SJCRH30 (cell line): ENCODE results near the gene DNAH17. TPM values are rescaled to one million over a fixed set of nuclear protein-coding genes. Genes with fewer than 3 reads are reported as not detected.
"Not testable (repeated sequence)": the region's sequence is repeated elsewhere in the genome, so short reads cannot be mapped to it uniquely, and the experiment has no call there.

Source experiments
- DNase-seq, 2 experiments: peaks; one replicate each; pipeline ENCODE4 v3.0.0-alpha.2; 2015 to 2020
- H3K27ac ChIP-seq: fragments of 250-450 bp; sonication (Bioruptor Pico); 2 replicates; pipeline ENCODE4 v1.5.1; 2020; ENCODE audit warnings: mild to moderate bottlenecking, moderate library complexity
- H3K27me3 ChIP-seq: fragments of 250-450 bp; sonication (Bioruptor Pico); 2 replicates; pipeline ENCODE4 v1.5.1; 2020; ENCODE audit warnings: mild to moderate bottlenecking, moderate library complexity
- H3K36me3 ChIP-seq: fragments of 250-450 bp; sonication (Bioruptor Pico); 2 replicates; pipeline ENCODE4 v1.5.1; 2020; ENCODE audit warnings: mild to moderate bottlenecking, moderate library complexity
- H3K4me1 ChIP-seq: fragments of 250-450 bp; sonication (Bioruptor Pico); 2 replicates; pipeline ENCODE4 v1.5.1; 2020; ENCODE audit warnings: mild to moderate bottlenecking, moderate library complexity
- H3K4me3 ChIP-seq: fragments of 250-450 bp; sonication (Bioruptor Pico); 2 replicates; pipeline ENCODE4 v1.5.1; 2020; ENCODE audit warnings: mild to moderate bottlenecking, moderate library complexity
- H3K9me3 ChIP-seq: fragments of 250-450 bp; sonication (Bioruptor Pico); replicated peaks from 2 replicates; pipeline ENCODE4 v1.5.1; 2020; ENCODE audit warnings: mild to moderate bottlenecking, moderate library complexity
- total RNA-seq: library from RNA; depleted of rRNA; stranded (reverse); fragments of >200 nt; shearing (Covaris generic); gene quantifications from 2 replicates; pipeline ENCODE4 v1.2.3, GENCODE V29; 2014

Gene DNAH17
- total RNA-seq, 1 experiment from 2014 or later, result 3.1 TPM

DNA sequence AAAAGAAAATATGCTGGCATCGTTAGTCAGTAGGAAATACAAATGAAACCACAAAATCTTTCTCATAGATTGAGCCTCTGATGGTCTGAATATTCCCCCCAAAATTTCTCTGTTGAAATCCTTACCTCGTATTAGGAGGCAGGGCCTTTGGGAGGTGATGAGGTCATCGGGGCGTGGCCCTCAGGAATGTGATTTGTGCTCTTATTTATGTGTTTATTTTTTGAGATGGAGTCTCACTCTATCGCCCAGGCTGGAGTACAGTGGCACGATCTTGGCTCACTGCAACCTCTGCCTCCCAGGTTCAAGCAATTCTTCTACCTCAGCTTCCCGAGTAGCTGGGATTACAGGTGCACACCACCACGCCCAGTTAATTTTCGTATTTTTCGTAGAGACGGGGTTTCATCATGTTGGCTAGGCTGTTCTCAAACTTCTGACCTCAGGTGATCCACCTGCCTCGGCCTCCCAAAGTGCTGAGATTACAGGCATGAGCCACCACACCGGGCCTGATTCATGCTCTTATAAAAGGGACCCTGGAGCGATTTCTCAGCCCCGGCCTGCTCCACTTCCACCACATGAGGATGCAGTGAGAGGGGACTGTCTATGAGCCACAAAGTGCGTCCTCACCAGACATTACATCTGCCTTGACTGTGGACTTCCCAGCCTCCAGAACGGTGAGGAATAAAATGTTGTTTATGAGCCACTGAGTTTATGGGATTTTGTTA is 53.1 kb downstream of the DNAH17 start:
- Histone ChIP-seq H3K36me3 (no peaks in the 10 kb centered on the region), H3K27ac (no peak overlapping the region), H3K9me3 (no peaks in the 10 kb centered on the region), H3K4me1 (peaks cover 11% of the 10 kb centered on the region), H3K4me3 (no peak overlapping the region), H3K27me3 (no peaks in the 10 kb centered on the region)
- DNase-seq, result no peak

DNA sequence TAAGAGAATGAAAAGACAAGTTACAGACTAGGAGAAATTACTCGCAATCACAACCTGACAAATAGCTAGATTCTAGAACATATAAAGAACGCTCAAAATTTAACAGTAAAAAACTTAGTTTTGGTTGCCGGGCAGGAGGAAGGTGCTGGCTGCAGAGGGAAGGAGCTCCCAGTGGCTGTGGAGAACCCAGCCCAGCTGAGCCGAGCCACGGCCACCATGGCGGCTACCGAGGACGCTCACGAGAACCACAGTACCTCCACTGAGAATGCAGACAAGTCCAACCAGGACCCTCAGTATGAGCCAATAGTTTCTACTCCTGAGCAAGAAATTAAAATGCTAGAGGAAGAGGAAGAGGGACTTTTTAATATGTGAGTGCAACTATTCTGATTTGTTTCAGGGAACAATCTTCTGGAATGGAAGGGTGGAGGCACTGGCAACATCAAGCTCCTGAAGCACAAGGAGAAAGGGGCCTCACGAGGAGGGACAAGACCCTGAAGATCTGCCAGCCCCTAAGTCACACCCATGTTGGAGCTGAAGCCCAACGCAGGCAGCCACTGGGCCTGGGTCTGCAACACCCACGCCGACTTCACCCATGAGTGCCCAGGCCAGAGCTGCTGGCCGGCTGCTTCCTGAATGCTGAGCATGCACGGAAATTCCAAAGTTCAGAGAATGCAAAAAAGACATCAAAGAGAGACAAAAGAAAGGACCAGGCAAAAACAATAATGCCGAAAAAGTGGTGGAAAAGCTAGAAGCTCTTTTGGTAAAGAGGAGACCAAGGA is 55.0 kb downstream of the DNAH17 start:
- no peak for DNase-seq

DNA sequence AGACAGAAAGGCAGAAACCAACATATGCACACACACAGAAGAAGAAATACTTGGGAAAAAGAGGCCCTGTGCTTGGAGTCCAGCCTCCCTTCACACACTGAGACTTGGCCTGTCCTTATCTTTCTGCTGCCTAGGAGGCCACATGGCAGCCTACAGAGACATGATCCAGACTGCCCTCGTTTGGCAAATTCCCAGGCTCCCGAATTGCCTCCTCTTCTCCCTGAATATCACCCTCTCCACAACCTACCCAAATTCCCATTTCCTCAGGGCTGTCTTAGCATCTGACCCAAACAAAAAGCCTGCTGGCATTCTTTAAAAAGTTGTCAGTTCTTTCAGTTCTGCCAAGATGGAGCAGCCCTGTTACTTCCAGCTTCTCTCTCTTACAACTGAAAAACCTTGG is 59.8 kb downstream of the DNAH17 start:
- H3K9me3 ChIP-seq, result no peaks in the 10 kb centered on the region
- no peak for DNase-seq
- no peak overlapping the region for H3K27ac ChIP-seq
- no peak overlapping the region for H3K4me3 ChIP-seq
- H3K27me3 ChIP-seq, result no peaks in the 10 kb centered on the region
- H3K4me1 ChIP-seq, result peaks cover 8% of the 10 kb centered on the region; the same call in 1 of the 2 replicates
- H3K36me3 ChIP-seq, result no peaks in the 10 kb centered on the region

More for the DNA sequence above, 55.0 kb downstream of the DNAH17 start:
- H3K27ac ChIP-seq, result no peak overlapping the region
- H3K9me3 ChIP-seq, result no peaks in the 10 kb centered on the region
- H3K4me3 ChIP-seq, result no peak overlapping the region
- H3K4me1 ChIP-seq, result no peaks in the 10 kb centered on the region
- no peaks in the 10 kb centered on the region for H3K27me3 ChIP-seq
- H3K36me3 ChIP-seq, result no peaks in the 10 kb centered on the region

- Histone ChIP-seq H3K9me3 (no peaks in the 10 kb centered on the region), H3K36me3 (no peaks in the 10 kb centered on the region), H3K4me1 (peaks cover 10% of the 10 kb centered on the region; the same call in 1 of the 2 replicates), H3K4me3 (no peak overlapping the region), H3K27ac (no peak overlapping the region), H3K27me3 (no peaks in the 10 kb centered on the region)
- DNase-seq, result no peak
Measured at GRCh38 chr17:78515480-78515879, 61.7 kb downstream of the DNAH17 start.

GRCh38 chr17:78514521-78514920 is 62.7 kb downstream of the DNAH17 start:
- H3K4me3 ChIP-seq, result no peak overlapping the region
- no peaks in the 10 kb centered on the region for H3K9me3 ChIP-seq
- H3K4me1 ChIP-seq, result peaks cover 10% of the 10 kb centered on the region; the same call in 1 of the 2 replicates
- no peaks in the 10 kb centered on the region for H3K36me3 ChIP-seq
- no peak for DNase-seq
- no peak overlapping the region for H3K27ac ChIP-seq
- H3K27me3 ChIP-seq, result no peaks in the 10 kb centered on the region

GRCh38 chr17:78512976-78513375 is 64.2 kb downstream of the DNAH17 start:
- Histone ChIP-seq H3K36me3 (no peaks in the 10 kb centered on the region), H3K4me1 (peaks cover 10% of the 10 kb centered on the region; the same call in 1 of the 2 replicates), H3K27ac (peak overlapping the region; percentile 2; the same call in 1 of the 2 replicates), H3K9me3 (no peaks in the 10 kb centered on the region), H3K4me3 (no peak overlapping the region), H3K27me3 (no peaks in the 10 kb centered on the region)
- peak; percentile 60 to 74 for DNase-seq

- no peak for DNase-seq
- Histone ChIP-seq H3K9me3 (no peaks in the 10 kb centered on the region), H3K27ac (no peak overlapping the region), H3K4me3 (no peak overlapping the region), H3K4me1 (peaks cover 10% of the 10 kb centered on the region; the same call in 1 of the 2 replicates), H3K36me3 (no peaks in the 10 kb centered on the region), H3K27me3 (no peaks in the 10 kb centered on the region)
Measured at GRCh38 chr17:78510141-78511075, 66.8 kb downstream of the DNAH17 start.

DNA sequence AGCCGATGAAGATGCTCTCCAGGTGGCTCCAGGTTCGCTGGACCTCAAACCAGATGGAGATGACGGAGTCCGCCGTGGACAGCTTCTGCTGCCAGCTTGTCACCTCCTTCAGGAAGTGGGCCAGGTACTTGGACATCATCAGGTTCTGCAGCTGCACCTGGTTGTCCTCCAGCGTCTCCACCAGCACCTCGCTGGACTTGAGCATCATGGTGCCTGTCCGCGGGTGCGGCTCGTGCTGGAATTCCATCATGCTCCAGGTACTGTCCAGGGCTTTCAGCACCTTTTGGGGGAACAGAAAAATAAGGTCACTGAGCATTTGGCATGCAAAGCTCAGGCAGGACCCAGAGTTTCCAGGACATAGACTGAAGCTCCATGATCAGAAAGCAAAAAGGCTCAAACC is 69.7 kb downstream of the DNAH17 start:
- Histone ChIP-seq H3K36me3 (no peaks in the 10 kb centered on the region), H3K27me3 (no peaks in the 10 kb centered on the region), H3K4me3 (no peak overlapping the region), H3K9me3 (no peaks in the 10 kb centered on the region), H3K27ac (no peak overlapping the region), H3K4me1 (peaks cover 2% of the 10 kb centered on the region; the same call in 1 of the 2 replicates)
- no peak for DNase-seq

DNA sequence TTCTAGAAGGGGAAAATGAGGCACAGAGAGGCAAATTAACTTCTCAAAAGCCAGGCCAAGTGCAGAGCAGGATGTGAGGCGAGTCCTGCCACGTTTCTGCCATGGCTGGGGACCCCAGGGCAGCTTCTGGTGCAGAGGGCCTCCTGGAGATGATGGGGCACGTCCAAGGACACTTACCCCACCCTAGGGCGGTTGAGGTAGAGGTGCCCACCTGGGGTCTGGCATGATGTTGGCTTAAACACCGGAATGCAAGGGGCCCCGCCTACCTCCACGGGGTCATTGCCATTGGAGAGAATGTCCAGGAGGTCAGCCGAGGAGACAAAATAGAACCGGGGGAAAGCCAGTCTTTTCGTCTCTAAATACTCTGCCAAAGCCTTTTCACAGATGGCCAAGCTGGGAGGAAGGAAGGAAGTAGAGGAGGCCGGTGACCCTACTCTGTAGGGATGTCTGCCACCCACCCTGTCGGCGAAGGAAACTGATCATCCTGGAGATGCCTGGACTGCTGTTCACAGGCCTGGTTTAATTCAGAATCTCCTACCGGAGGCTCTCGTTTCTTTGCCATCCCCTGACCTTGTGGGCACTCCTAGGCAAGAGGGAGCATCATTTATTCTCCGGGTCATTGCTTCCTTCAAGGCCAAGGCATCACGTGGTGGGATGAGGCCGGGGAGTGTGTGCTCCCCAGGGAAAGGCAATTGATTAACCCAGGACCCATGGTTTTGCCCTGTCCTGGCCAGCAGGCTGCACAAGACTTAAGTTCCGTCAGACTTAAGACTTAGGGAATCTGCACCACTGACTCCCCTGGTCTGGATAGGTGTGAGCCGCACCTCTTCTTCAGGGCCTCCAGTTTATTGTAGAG is 70.5 kb downstream of the DNAH17 start:
- Histone ChIP-seq H3K4me3 (no peak overlapping the region), H3K4me1 (peaks cover 2% of the 10 kb centered on the region; the same call in 1 of the 2 replicates), H3K27ac (no peak overlapping the region), H3K9me3 (no peaks in the 10 kb centered on the region), H3K27me3 (no peaks in the 10 kb centered on the region), H3K36me3 (no peaks in the 10 kb centered on the region)
- no peak for DNase-seq

DNA sequence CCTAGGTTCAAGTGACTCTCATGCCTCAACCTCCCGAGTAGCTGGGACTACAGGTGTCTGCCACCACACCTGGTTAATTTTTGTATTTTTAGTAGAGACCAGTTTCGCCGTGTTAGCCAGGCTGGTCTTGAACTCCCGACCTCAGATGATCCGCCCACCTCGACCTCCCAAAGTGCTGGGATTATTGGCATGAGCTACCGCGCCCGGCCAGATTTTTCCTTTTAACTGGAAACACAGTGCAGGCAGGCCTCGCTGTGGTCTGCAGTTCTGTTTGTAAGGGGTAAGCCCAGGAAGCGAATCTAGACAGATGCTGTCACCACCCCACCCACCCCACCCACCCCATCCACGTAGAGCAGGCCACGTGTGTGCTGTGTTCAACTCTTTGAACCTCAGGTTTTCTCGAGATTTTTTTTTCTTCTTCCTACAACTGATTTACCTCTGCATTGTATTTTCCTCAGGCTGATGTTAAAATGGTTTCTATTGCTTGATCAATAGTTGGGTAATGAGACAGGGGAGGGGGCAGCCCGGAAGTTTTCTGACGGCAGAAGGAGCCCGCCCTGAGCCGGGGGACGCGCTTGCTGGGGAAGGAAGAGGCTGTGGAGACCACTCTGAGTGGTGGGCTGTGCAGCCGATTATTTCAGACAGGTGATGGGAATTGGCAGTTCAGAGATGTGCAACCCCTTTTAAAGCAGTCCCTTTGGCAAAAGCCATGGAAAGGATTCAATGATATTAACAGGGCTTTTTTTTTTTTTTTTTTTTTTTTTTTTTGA is 72.9 kb downstream of the DNAH17 start:
- Histone ChIP-seq H3K27ac (no peak overlapping the region), H3K36me3 (no peaks in the 10 kb centered on the region), H3K27me3 (no peaks in the 10 kb centered on the region)

GRCh38 chr17:78503388-78503787 is 73.8 kb downstream of the DNAH17 start:
- not testable (repeated sequence) for H3K27me3 ChIP-seq, H3K4me3 ChIP-seq, H3K27ac ChIP-seq, H3K9me3 ChIP-seq, H3K4me1 ChIP-seq, DNase-seq, H3K36me3 ChIP-seq

More for the DNA sequence above, 72.9 kb downstream of the DNAH17 start:
- H3K4me3 ChIP-seq, result no peak overlapping the region
- no peaks in the 10 kb centered on the region for H3K9me3 ChIP-seq
- DNase-seq, result no peak
- peaks cover 3% of the 10 kb centered on the region; the same call in 1 of the 2 replicates for H3K4me1 ChIP-seq

- Histone ChIP-seq H3K27ac (no peak overlapping the region), H3K9me3 (no peaks in the 10 kb centered on the region), H3K36me3 (no peaks in the 10 kb centered on the region), H3K4me3 (no peak overlapping the region), H3K27me3 (no peaks in the 10 kb centered on the region), H3K4me1 (peaks cover 3% of the 10 kb centered on the region; the same call in 1 of the 2 replicates)
- DNase-seq, result no peak
Measured at GRCh38 chr17:78502611-78503148, 74.5 kb downstream of the DNAH17 start.
